Measurements from ENCODE around the gene ONECUT2. TPM values are rescaled to one million over a fixed set of nuclear protein-coding genes. Genes with fewer than 3 reads are reported as not detected.

Gene ONECUT2
- total RNA-seq, 1 experiment from 2014 or later: 0.86 TPM

GRCh38 chr18:57433482-57433881, 1.7 kb upstream of the ONECUT2 start:
- Mint-ChIP-seq H3K4me1 (ENCODE audit: low read depth, unreplicated experiment) (no peaks in the 10 kb centered on the region), H3K27me3 (ENCODE audit: insufficient read depth, unreplicated experiment) (peaks cover 11% of the 10 kb centered on the region), H3K36me3 (ENCODE audit: insufficient read depth, unreplicated experiment) (peaks cover 5% of the 10 kb centered on the region), H3K27ac (ENCODE audit: unreplicated experiment) (no peak overlapping the region), H3K9me3 (ENCODE audit: unreplicated experiment) (no peaks in the 10 kb centered on the region), H3K4me3 (ENCODE audit: unreplicated experiment) (peak overlapping the region; percentile 76)
- Histone ChIP-seq H3K9me3 (no peaks in the 10 kb centered on the region), H3K36me3 (ENCODE audit: control insufficient read depth, insufficient read depth, low read length) (no peaks in the 10 kb centered on the region), H3K27me3 (replicated peaks; ENCODE audit: control insufficient read depth, insufficient read depth, low read length) (no peaks in the 10 kb centered on the region), H3K4me1 (no peaks in the 10 kb centered on the region), H3K4me3 (ENCODE audit: low read depth, low read length) (no peak overlapping the region)
- ChIA-PET CTCF (no interaction called here), POLR2A (no interaction called here)
- TF ChIP-seq CTCF (IDR thresholded peaks at IDR 0.05; ENCODE audit: insufficient read depth in 1 of 2, low read depth in 1 of 2, low read length in 1 of 2, severe bottlenecking in 1 of 2, unreplicated experiment in 1 of 2): no peak
- no TSS peak for BruUV-seq (replicated peaks)
- intact Hi-C loops (cut with micrococcal nuclease; ENCODE audit: unreplicated experiment): no loop called here
- DNase-seq: no peak

- intact Hi-C loops (cut with micrococcal nuclease; ENCODE audit: unreplicated experiment): no loop called here
- POLR2A ChIA-PET: no interaction called here
- no peaks in the 10 kb centered on the region for H3K4me1 Mint-ChIP-seq (ENCODE audit: low read depth, unreplicated experiment)
- BruUV-seq (replicated peaks): no TSS peak
- no peaks in the 10 kb centered on the region for H3K36me3 ChIP-seq (ENCODE audit: control insufficient read depth, insufficient read depth, low read length)
- DNase-seq: no peak
- peaks cover 11% of the 10 kb centered on the region for H3K27me3 Mint-ChIP-seq (ENCODE audit: insufficient read depth, unreplicated experiment)
- H3K9me3 Mint-ChIP-seq (ENCODE audit: unreplicated experiment): no peaks in the 10 kb centered on the region
- peak overlapping the region; percentile 76 for H3K4me3 Mint-ChIP-seq (ENCODE audit: unreplicated experiment)
- no peaks in the 10 kb centered on the region for H3K9me3 ChIP-seq
- H3K4me3 ChIP-seq (ENCODE audit: low read depth, low read length): peak overlapping the region; percentile 60
- no peaks in the 10 kb centered on the region for H3K4me1 ChIP-seq
- H3K27ac Mint-ChIP-seq (ENCODE audit: unreplicated experiment): no peak overlapping the region
- no peak for TF ChIP-seq CTCF (IDR thresholded peaks at IDR 0.05; ENCODE audit: insufficient read depth in 1 of 2, low read depth in 1 of 2, low read length in 1 of 2, severe bottlenecking in 1 of 2, unreplicated experiment in 1 of 2)
- H3K27me3 ChIP-seq (replicated peaks; ENCODE audit: control insufficient read depth, insufficient read depth, low read length): no peaks in the 10 kb centered on the region
- CTCF ChIA-PET: interaction anchor here (0.9 to 1.2 kb wide), 2 partner anchors 236 to 565 kb away, joined by 3 read pairs; no protein-coding TSS in a partner anchor
- peaks cover 5% of the 10 kb centered on the region for H3K36me3 Mint-ChIP-seq (ENCODE audit: insufficient read depth, unreplicated experiment)
Measured at GRCh38 chr18:57433934-57434535, 1.1 kb upstream of the ONECUT2 start.

- Histone ChIP-seq H3K27me3 (replicated peaks; ENCODE audit: control insufficient read depth, insufficient read depth, low read length) (no peaks in the 10 kb centered on the region), H3K4me3 (ENCODE audit: low read depth, low read length) (peak overlapping the region; percentile 60), H3K36me3 (ENCODE audit: control insufficient read depth, insufficient read depth, low read length) (no peaks in the 10 kb centered on the region), H3K9me3 (no peaks in the 10 kb centered on the region), H3K4me1 (no peaks in the 10 kb centered on the region)
- no peak for TF ChIP-seq CTCF (IDR thresholded peaks at IDR 0.05; ENCODE audit: insufficient read depth in 1 of 2, low read depth in 1 of 2, low read length in 1 of 2, severe bottlenecking in 1 of 2, unreplicated experiment in 1 of 2)
- peak overlapping the region; percentile 76 for H3K4me3 Mint-ChIP-seq (ENCODE audit: unreplicated experiment)
- intact Hi-C loops (cut with micrococcal nuclease; ENCODE audit: unreplicated experiment): loop anchor here (5.0 kb wide), 3 partner anchors 126 to 689 kb away; no protein-coding TSS in a partner anchor
- ChIA-PET POLR2A (no interaction called here), CTCF (interaction anchor here (0.6 kb wide), 1 partner anchor 110 kb away, joined by 3 read pairs; no protein-coding TSS in a partner anchor)
- H3K4me1 Mint-ChIP-seq (ENCODE audit: low read depth, unreplicated experiment): no peaks in the 10 kb centered on the region
- peaks cover 11% of the 10 kb centered on the region for H3K27me3 Mint-ChIP-seq (ENCODE audit: insufficient read depth, unreplicated experiment)
- no peak overlapping the region for H3K27ac Mint-ChIP-seq (ENCODE audit: unreplicated experiment)
- no TSS peak for BruUV-seq (replicated peaks)
- no peaks in the 10 kb centered on the region for H3K9me3 Mint-ChIP-seq (ENCODE audit: unreplicated experiment)
- peaks cover 5% of the 10 kb centered on the region for H3K36me3 Mint-ChIP-seq (ENCODE audit: insufficient read depth, unreplicated experiment)
- no peak for DNase-seq
Measured at GRCh38 chr18:57435846-57436190, 644 bp downstream of the ONECUT2 start.
